ENCODE data around the gene RPL22L1.
"Not testable (repeated sequence)": the region's sequence is repeated elsewhere in the genome, so short reads cannot be mapped to it uniquely, and the experiment has no call there.

DNA sequence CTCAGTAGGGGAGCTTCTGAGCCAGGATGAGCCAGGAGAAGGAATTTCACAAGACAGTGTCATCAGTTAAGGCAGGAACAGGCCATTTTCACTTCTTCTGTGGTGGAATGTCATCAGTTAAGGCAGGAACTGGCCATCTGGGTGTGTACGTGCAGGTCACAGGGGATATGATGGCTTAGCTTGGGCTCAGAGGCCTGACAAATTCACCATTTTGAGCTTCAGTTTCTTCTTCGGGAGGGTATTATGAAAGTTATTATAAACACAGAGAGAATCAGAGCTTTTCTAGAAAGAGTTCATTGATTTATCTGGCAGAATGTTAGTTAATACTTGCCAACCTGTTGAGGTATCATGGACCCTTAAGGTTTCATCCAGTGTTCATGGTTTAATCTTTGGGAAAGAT is 46.4 kb downstream of the RPL22L1 start:
- not testable (repeated sequence) for TF ChIP-seq CTCF, POLR2A (IDR thresholded peaks at IDR 0.05)
